HG03159 (cell line): ENCODE measurements around the gene DHRS3.

ENCODE experiments used
- ATAC-seq: cut with Tn5 transposase; IDR thresholded peaks from one replicate; pipeline ENCODE4 v1.9.1; 2021; ENCODE audit warnings: mild to moderate bottlenecking, moderate library complexity; ENCODE audit not compliant: unreplicated experiment

Gene DHRS3

GRCh38 chr1:12555411-12556367 lies 62.3 kb downstream of the DHRS3 start:
- ATAC-seq, result no peak

GRCh38 chr1:12554521-12555305 lies 63.3 kb downstream of the DHRS3 start:
- ATAC-seq, result no peak

GRCh38 chr1:12553963-12554362 lies 64.0 kb downstream of the DHRS3 start:
- no peak for ATAC-seq

- ATAC-seq, result no peak
These were observed 64.8 kb downstream of the DHRS3 start for GRCh38 chr1:12552951-12553921.

GRCh38 chr1:12552111-12552888 lies 65.7 kb downstream of the DHRS3 start:
- ATAC-seq, result no peak

- no peak for ATAC-seq
These were observed 66.4 kb downstream of the DHRS3 start for GRCh38 chr1:12551584-12551983.

- no peak for ATAC-seq
These were observed 68.3 kb downstream of the DHRS3 start for GRCh38 chr1:12549460-12550349.

- no peak for ATAC-seq
These were observed 69.0 kb downstream of the DHRS3 start for GRCh38 chr1:12548973-12549459.

- ATAC-seq, result no peak
These were observed 69.6 kb downstream of the DHRS3 start for GRCh38 chr1:12548279-12548972.

GRCh38 chr1:12547586-12548225 lies 70.3 kb downstream of the DHRS3 start:
- no peak for ATAC-seq

- no peak for ATAC-seq
These were observed 71.0 kb downstream of the DHRS3 start for GRCh38 chr1:12546771-12547585.

- ATAC-seq, result no peak
These were observed 73.0 kb downstream of the DHRS3 start for GRCh38 chr1:12544992-12545391.

GRCh38 chr1:12544357-12544756 lies 73.7 kb downstream of the DHRS3 start:
- ATAC-seq, result no peak

- no peak for ATAC-seq
These were observed 74.3 kb downstream of the DHRS3 start for GRCh38 chr1:12543740-12544154.

GRCh38 chr1:12542616-12543592 lies 75.1 kb downstream of the DHRS3 start:
- ATAC-seq, result no peak

- no peak for ATAC-seq
These were observed 75.9 kb downstream of the DHRS3 start for GRCh38 chr1:12542138-12542465.
